Renal cortex interstitium (tissue), 11 donors: Measurements from ENCODE around the gene ALOXE3. TPM values are rescaled to one million over a fixed set of nuclear protein-coding genes. Genes with fewer than 3 reads are reported as not detected.

Experiments used
- DNase-seq, 11 donors: peaks; one replicate each; pipeline ENCODE4 v3.0.0-alpha.2; 2013; ENCODE audit warnings: low read depth in 9 of 11, low spot score in 4 of 11; ENCODE audit errors: extremely low read depth in 1 of 11
- polyA plus RNA-seq, 3 donors: library from polyadenylated mRNA; unstranded; fragments of 120-200 nt; gene quantifications; one replicate each; pipeline ENCODE4 v1.2.1, GENCODE V29; 2013; ENCODE audit not compliant: insufficient read length in 3 of 3

ALOXE3 gene
- polyA plus RNA-seq, 3 donors: 0.08 TPM; not detected in 2

- no peak for DNase-seq
Measured at GRCh38 chr17:8046306-8046928, 71.9 kb downstream of the ALOXE3 start.

Other genes with a start within 250 kb of the ALOXE3 start
- 100 to 1,000 TPM; 168 to 213 (median 199) TPM for gene CHD3, start 229.7 kb downstream of the ALOXE3 start, polyA plus RNA-seq
- 1 to 10 TPM; 3.8 to 4.8 (median 4.1) TPM for gene RNF227, start 202.2 kb downstream of the ALOXE3 start, polyA plus RNA-seq
- 10 to 100 TPM; 10.6 to 17.1 (median 14.9) TPM for gene KCNAB3, start 188.7 kb downstream of the ALOXE3 start, polyA plus RNA-seq
- gene TRAPPC1, start 186.6 kb downstream of the ALOXE3 start, polyA plus RNA-seq: 100 to 1,000 TPM; 126 to 151 (median 146) TPM
- 10 to 100 TPM; 52.5 to 66.4 (median 55.7) TPM for gene CNTROB, start 186.3 kb downstream of the ALOXE3 start, polyA plus RNA-seq
- gene GUCY2D, start 115.9 kb downstream of the ALOXE3 start, polyA plus RNA-seq: under 1 TPM; 0.26 to 0.78 (median 0.47) TPM
- 1 to 10 TPM; 1.0 to 1.3 (median 1.1) TPM for gene ALOX15B, start 79.5 kb downstream of the ALOXE3 start, polyA plus RNA-seq
- gene ALOX12B, start 30.8 kb downstream of the ALOXE3 start, polyA plus RNA-seq: 1 to 10 TPM in 1 of 3 donors, under 1 TPM in 2; 0.66 to 1.5 (median 0.72) TPM
- gene HES7, start 5.6 kb upstream of the ALOXE3 start, polyA plus RNA-seq: under 1 TPM in 1 of 3 donors, not detected in 2; 0.17 TPM
- 10 to 100 TPM; 29.0 to 53.9 (median 30.6) TPM for gene PER1, start 33.9 kb upstream of the ALOXE3 start, polyA plus RNA-seq
- gene VAMP2, start 44.4 kb upstream of the ALOXE3 start, polyA plus RNA-seq: 100 to 1,000 TPM; 107 to 150 (median 110) TPM
- gene TMEM107, start 57.9 kb upstream of the ALOXE3 start, polyA plus RNA-seq: 10 to 100 TPM; 21.2 to 29.9 (median 28.3) TPM
- gene BORCS6, start 71.7 kb upstream of the ALOXE3 start, polyA plus RNA-seq: 1 to 10 TPM; 2.6 to 5.2 (median 4.6) TPM
- 10 to 100 TPM; 34.1 to 44.5 (median 36.2) TPM for gene AURKB, start 92.1 kb upstream of the ALOXE3 start, polyA plus RNA-seq
- 10 to 100 TPM; 22.6 to 42.1 (median 29.0) TPM for gene CTC1, start 129.5 kb upstream of the ALOXE3 start, polyA plus RNA-seq
- gene PFAS, start 130.8 kb upstream of the ALOXE3 start, polyA plus RNA-seq: 10 to 100 TPM; 37.6 to 46.6 (median 41.2) TPM
- gene RANGRF, start 170.2 kb upstream of the ALOXE3 start, polyA plus RNA-seq: 10 to 100 TPM; 27.2 to 29.8 (median 27.3) TPM
- 1 to 10 TPM; 2.8 to 4.9 (median 3.2) TPM for gene SLC25A35, start 176.9 kb upstream of the ALOXE3 start, polyA plus RNA-seq
- 10 to 100 TPM; 16.0 to 18.3 (median 17.7) TPM for gene ARHGEF15, start 191.7 kb upstream of the ALOXE3 start, polyA plus RNA-seq
- not detected for gene ODF4, start 221.3 kb upstream of the ALOXE3 start, polyA plus RNA-seq